Measurements from ENCODE around the gene P2RY13. TPM values are rescaled to one million over a fixed set of nuclear protein-coding genes. Genes with fewer than 3 reads are reported as not detected.

Gene P2RY13
- total and polyA plus RNA-seq, 2 donors (not counting 1 experiment from before 2014, with no cell fraction given) = 0.92 to 1.0 TPM

DNA sequence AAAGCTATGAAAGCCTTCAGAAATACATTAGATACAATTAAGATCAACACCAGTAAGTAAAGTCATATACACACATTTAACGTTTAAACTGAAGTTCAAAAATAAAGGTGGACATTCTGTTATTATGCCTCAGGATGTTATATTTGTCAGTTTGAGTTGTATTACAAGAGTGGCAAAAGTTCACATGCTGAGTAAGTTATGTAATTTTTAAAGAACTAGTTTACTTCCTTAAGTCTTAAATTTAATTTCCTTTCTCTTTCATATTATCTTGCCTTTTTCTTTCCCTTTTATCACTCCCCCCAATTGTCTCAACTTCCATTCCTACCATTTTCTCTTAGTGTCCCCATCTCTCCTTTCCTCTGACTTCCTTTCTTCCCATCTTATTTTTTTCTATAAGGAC is 7.8 kb downstream of the P2RY13 start:
- no peak overlapping the region for H3K27ac Mint-ChIP-seq
- H3K4me2 ChIP-seq (replicated peaks; ENCODE audit: low read depth, low read length, poor library complexity, severe bottlenecking) = no peak overlapping the region

DNA sequence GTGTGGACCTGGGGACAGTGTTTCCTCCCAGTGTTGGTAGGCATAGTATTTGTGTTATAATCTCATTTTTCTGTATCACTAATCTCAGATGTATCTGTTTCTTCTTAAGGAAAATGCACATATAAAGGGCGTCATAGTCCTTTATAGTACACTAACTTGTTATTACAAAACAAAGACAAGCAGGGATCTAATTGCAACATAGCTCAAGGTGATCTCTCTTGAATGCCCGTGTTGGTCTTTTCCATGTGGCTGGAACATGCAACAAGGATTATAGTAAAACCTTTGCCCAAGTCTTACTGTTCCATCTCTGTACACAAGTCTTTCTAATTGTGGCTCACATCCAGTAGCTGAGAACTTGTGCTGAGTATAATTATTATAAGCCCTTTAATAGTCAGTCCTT is 9.2 kb downstream of the P2RY13 start:
- Histone ChIP-seq H3K9ac (ENCODE audit: low read length) (no peak overlapping the region), H3K4me1 (ENCODE audit: control insufficient read depth in 2 of 2, insufficient read depth in 2 of 2, low read length in 2 of 2) (no peaks in the 10 kb centered on the region), H3K27ac (ENCODE audit: low read length in 2 of 2) (no peak overlapping the region), H3K27me3 (replicated peaks in 1 of 4; ENCODE audit: control extremely low read depth in 1 of 4, control insufficient read depth in 3 of 4, insufficient read depth in 4 of 4, low read length in 3 of 4) (no peaks in the 10 kb centered on the region), H3K4me2 (replicated peaks; ENCODE audit: low read depth, low read length, poor library complexity, severe bottlenecking) (no peak overlapping the region), H3K9me3 (ENCODE audit: control extremely low read depth in 1 of 3, control insufficient read depth in 2 of 3, insufficient read depth in 1 of 3, low read length in 2 of 3) (no peaks in the 10 kb centered on the region), H2AFZ (ENCODE audit: insufficient read depth, low read depth, low read length, poor library complexity, severe bottlenecking) (no peak overlapping the region), H4K20me1 (ENCODE audit: control insufficient read depth, insufficient read depth, low read length, poor library complexity, severe bottlenecking) (no peaks in the 10 kb centered on the region), H3K79me2 (ENCODE audit: control insufficient read depth, insufficient read depth, low read length) (no peaks in the 10 kb centered on the region), H3K36me3 (replicated peaks in 1 of 2; ENCODE audit: control extremely low read depth in 1 of 2, control insufficient read depth in 1 of 2, extremely low read depth in 1 of 2, insufficient read depth in 2 of 2, low read length in 1 of 2) (no peaks in the 10 kb centered on the region), H3K4me3 (ENCODE audit: control extremely low read depth in 1 of 5, extremely low read depth in 1 of 5, insufficient read depth in 1 of 5, low read depth in 2 of 5, low read length in 4 of 5) (no peak overlapping the region)
- intact Hi-C loops (cut with micrococcal nuclease) = no loop called here
- no peak for TF ChIP-seq EZH2 (IDR thresholded peaks at IDR 0.05; ENCODE audit: borderline replicate concordance, insufficient read depth, low read depth, low read length, poor library complexity, severe bottlenecking)
- TF ChIP-seq, protein P1, sequence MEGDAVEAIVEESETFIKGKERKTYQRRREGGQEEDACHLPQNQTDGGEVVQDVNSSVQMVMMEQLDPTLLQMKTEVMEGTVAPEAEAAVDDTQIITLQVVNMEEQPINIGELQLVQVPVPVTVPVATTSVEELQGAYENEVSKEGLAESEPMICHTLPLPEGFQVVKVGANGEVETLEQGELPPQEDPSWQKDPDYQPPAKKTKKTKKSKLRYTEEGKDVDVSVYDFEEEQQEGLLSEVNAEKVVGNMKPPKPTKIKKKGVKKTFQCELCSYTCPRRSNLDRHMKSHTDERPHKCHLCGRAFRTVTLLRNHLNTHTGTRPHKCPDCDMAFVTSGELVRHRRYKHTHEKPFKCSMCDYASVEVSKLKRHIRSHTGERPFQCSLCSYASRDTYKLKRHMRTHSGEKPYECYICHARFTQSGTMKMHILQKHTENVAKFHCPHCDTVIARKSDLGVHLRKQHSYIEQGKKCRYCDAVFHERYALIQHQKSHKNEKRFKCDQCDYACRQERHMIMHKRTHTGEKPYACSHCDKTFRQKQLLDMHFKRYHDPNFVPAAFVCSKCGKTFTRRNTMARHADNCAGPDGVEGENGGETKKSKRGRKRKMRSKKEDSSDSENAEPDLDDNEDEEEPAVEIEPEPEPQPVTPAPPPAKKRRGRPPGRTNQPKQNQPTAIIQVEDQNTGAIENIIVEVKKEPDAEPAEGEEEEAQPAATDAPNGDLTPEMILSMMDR (IDR thresholded peaks at IDR 0.05) = no peak
- ChIA-PET CTCF (interaction anchor here (1.2 kb wide), 1 partner anchor 93 kb away, joined by 3 read pairs; no protein-coding TSS in a partner anchor), POLR2A (no interaction called here)
- 100% methylated on average over 1 of the region's 2 CpGs for WGBS (ENCODE audit: insufficient coverage)
- H3K4me3 Mint-ChIP-seq = no peak overlapping the region
- H3K27me3 Mint-ChIP-seq = no peaks in the 10 kb centered on the region
- peaks cover 3% of the 10 kb centered on the region for H3K4me1 Mint-ChIP-seq
- no peak overlapping the region for H3K27ac Mint-ChIP-seq
- ATAC-seq (ENCODE audit: low read depth) (no peak), DNase-seq (no peak)
- no peaks in the 10 kb centered on the region for H3K9me3 Mint-ChIP-seq (ENCODE audit: insufficient read depth)

More for the DNA sequence above, 7.8 kb downstream of the P2RY13 start:
- DNase-seq (no peak), ATAC-seq (ENCODE audit: low read depth) (no peak)
- Histone ChIP-seq H3K27me3 (replicated peaks in 1 of 4; ENCODE audit: control extremely low read depth in 1 of 4, control insufficient read depth in 3 of 4, insufficient read depth in 4 of 4, low read length in 3 of 4) (no peaks in the 10 kb centered on the region), H3K9ac (ENCODE audit: low read length) (no peak overlapping the region), H2AFZ (ENCODE audit: insufficient read depth, low read depth, low read length, poor library complexity, severe bottlenecking) (no peak overlapping the region), H3K27ac (ENCODE audit: low read length in 2 of 2) (no peak overlapping the region), H3K4me1 (ENCODE audit: control insufficient read depth in 2 of 2, insufficient read depth in 2 of 2, low read length in 2 of 2) (no peaks in the 10 kb centered on the region), H3K9me3 (ENCODE audit: control extremely low read depth in 1 of 3, control insufficient read depth in 2 of 3, insufficient read depth in 1 of 3, low read length in 2 of 3) (no peaks in the 10 kb centered on the region), H3K4me3 (ENCODE audit: control extremely low read depth in 1 of 5, extremely low read depth in 1 of 5, insufficient read depth in 1 of 5, low read depth in 2 of 5, low read length in 4 of 5) (no peak overlapping the region), H4K20me1 (ENCODE audit: control insufficient read depth, insufficient read depth, low read length, poor library complexity, severe bottlenecking) (no peaks in the 10 kb centered on the region), H3K36me3 (replicated peaks in 1 of 2; ENCODE audit: control extremely low read depth in 1 of 2, control insufficient read depth in 1 of 2, extremely low read depth in 1 of 2, insufficient read depth in 2 of 2, low read length in 1 of 2) (no peaks in the 10 kb centered on the region), H3K79me2 (ENCODE audit: control insufficient read depth, insufficient read depth, low read length) (no peaks in the 10 kb centered on the region)
- Mint-ChIP-seq H3K9me3 (ENCODE audit: insufficient read depth) (no peaks in the 10 kb centered on the region), H3K27me3 (no peaks in the 10 kb centered on the region), H3K4me1 (peaks cover 5% of the 10 kb centered on the region), H3K4me3 (no peak overlapping the region)
- CTCF ChIA-PET = interaction anchor here (1.2 kb wide), 1 partner anchor 94 kb away, joined by 3 read pairs; no protein-coding TSS in a partner anchor
- no CpG with 5 or more reads among the region's 1 CpG for WGBS (ENCODE audit: insufficient coverage)
- TF ChIP-seq, protein P1 (IDR thresholded peaks at IDR 0.05) = no peak
- no peak for TF ChIP-seq EZH2 (IDR thresholded peaks at IDR 0.05; ENCODE audit: borderline replicate concordance, insufficient read depth, low read depth, low read length, poor library complexity, severe bottlenecking)
- POLR2A ChIA-PET = no interaction called here
- intact Hi-C loops (cut with micrococcal nuclease) = no loop called here

Measured in B cell (primary cell).